SK-N-SH (cell line): ENCODE data around the gene SMIM32.

Source experiments
- REST ChIP-seq: IDR thresholded peaks from 2 replicates; pipeline ENCODE4 v1.6.1; 2012; ENCODE audit warnings: mild to moderate bottlenecking, low read depth, low read length, moderate library complexity
- RFX5 ChIP-seq: IDR thresholded peaks from 2 replicates; pipeline ENCODE4 v1.6.1; 2012; ENCODE audit warnings: mild to moderate bottlenecking, improper control_type of control experiment, low read length
- TEAD4 ChIP-seq: IDR thresholded peaks from 2 replicates; pipeline ENCODE4 v1.4.0; 2012; ENCODE audit warnings: mild to moderate bottlenecking, borderline replicate concordance; ENCODE audit not compliant: insufficient read depth
- TF ChIP-seq, protein P1 (sequence below): fragments of 200-600 bp; sonication (generic); IDR thresholded peaks from 2 replicates; pipeline ENCODE4 v1.6.1; 2017; ENCODE audit warnings: antibody characterized with exemption, mild to moderate bottlenecking, moderate library complexity

- TF ChIP-seq, protein P1, sequence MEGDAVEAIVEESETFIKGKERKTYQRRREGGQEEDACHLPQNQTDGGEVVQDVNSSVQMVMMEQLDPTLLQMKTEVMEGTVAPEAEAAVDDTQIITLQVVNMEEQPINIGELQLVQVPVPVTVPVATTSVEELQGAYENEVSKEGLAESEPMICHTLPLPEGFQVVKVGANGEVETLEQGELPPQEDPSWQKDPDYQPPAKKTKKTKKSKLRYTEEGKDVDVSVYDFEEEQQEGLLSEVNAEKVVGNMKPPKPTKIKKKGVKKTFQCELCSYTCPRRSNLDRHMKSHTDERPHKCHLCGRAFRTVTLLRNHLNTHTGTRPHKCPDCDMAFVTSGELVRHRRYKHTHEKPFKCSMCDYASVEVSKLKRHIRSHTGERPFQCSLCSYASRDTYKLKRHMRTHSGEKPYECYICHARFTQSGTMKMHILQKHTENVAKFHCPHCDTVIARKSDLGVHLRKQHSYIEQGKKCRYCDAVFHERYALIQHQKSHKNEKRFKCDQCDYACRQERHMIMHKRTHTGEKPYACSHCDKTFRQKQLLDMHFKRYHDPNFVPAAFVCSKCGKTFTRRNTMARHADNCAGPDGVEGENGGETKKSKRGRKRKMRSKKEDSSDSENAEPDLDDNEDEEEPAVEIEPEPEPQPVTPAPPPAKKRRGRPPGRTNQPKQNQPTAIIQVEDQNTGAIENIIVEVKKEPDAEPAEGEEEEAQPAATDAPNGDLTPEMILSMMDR, result no peak
- TF ChIP-seq RFX5, result no peak
- no peak for TF ChIP-seq REST
- TF ChIP-seq TEAD4, result no peak
Measured at GRCh38 chr5:136207631-136208030, 14.7 kb upstream of the SMIM32 start.
